Measurements from ENCODE around the gene TMEM11. TPM values are rescaled to one million over a fixed set of nuclear protein-coding genes. Genes with fewer than 3 reads are reported as not detected.

Gene TMEM11
- total RNA-seq, 2 donors from 2014 or later, result 7.0 to 22.4 TPM

DNA sequence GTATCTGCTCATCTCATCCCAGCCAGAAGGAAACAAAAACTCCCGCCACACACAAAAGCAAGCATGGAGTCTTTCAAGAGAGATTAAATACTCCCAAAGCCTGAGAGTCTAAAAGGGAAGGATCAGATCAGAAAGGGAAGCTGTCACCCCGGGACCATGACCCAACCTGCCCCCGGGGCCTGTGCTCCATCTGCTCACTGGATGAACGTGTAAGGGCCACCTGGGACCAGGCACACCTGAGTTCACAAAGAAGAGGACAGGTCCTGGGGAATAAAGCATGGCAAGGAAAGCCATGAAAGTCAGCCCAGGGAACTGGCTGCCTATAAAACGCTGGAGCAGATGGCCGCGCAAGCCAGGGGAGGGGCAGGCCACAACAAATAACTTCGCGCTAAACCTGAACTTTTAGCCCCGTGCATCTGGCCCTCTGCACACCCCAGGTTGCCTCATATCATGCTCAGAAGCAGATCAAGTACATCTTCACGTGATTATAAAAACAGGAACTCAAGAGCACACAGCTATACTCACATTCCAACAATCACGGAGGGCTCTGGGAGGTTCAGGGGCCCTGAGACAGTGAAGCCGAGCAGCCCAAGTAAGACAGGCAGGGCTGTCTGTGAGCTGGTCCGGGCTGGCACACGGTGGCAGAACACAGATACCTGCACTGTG lies 3.4 kb downstream of the TMEM11 start:
- no peak for ATAC-seq
- peaks cover 53% of the 10 kb centered on the region for H3K4me1 ChIP-seq
- no peak overlapping the region for H3K4me3 ChIP-seq
- no peaks in the 10 kb centered on the region for H3K36me3 ChIP-seq (replicated peaks in 1 of 2; ENCODE audit: insufficient read depth in 1 of 2, low read depth in 2 of 2)
- no peaks in the 10 kb centered on the region for H3K27me3 ChIP-seq
- intact Hi-C loops (cut with DNase I), result no loop called here
- H3K9me3 ChIP-seq, result no peaks in the 10 kb centered on the region
- no peak for DNase-seq
- WGBS, 2 donors, result 49 to 56% methylated on average over 11 to 15 of the region's 15 CpGs
- peak overlapping the region in 1 of 4 donors; percentile 2 for H3K27ac ChIP-seq
- TF ChIP-seq POLR2A (IDR thresholded peaks at IDR 0.05) (no peak), CTCF (IDR thresholded peaks at IDR 0.05) (no peak)

DNA sequence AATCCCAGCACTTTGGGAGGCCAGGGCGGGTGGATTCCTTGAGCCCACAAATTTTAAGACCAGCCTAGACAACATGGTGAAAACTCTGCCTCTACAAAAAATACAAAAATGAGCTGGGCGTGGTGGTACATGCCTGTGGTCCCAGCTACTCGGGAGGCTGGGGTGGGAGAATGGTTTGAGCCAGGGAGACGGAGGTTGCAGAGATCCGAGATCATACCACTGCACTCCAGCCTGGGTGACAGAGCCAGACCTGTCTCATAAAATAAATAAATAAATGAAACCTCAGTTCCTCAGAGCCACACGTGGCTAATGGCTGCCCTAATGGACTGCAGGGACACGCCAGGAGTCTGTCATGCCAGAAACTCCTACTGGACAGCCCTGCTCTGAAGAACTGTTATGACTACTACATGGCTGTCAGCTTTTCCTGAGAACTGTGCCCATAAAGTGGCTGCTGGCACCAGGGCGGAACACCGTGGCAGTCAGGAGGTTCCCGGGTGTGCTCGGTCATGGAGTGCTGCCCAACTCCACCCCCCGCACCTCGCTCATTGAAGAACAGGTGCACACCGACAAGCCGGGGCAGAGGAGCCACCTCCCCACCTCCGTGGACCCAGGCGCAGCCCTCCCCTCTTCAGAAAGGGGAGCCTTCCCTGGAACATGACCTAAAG lies 4.3 kb downstream of the TMEM11 start:
- Histone ChIP-seq H3K9me3 (no peaks in the 10 kb centered on the region), H3K27ac (peak overlapping the region in 1 of 4 donors; percentile 4), H3K27me3 (no peaks in the 10 kb centered on the region), H3K36me3 (replicated peaks in 1 of 2; ENCODE audit: insufficient read depth in 1 of 2, low read depth in 2 of 2) (no peaks in the 10 kb centered on the region), H3K4me3 (no peak overlapping the region), H3K4me1 (peaks cover 45% of the 10 kb centered on the region)
- 45 to 64% methylated on average over 12 to 17 of the region's 17 CpGs for WGBS, 2 donors
- DNase-seq (peak; percentile 43 to 72 (median 66)), ATAC-seq (no peak)
- intact Hi-C loops (cut with DNase I), result no loop called here
- TF ChIP-seq CTCF (IDR thresholded peaks at IDR 0.05), result no peak
- no peak for TF ChIP-seq POLR2A (IDR thresholded peaks at IDR 0.05)

- Histone ChIP-seq H3K9me3 (no peaks in the 10 kb centered on the region), H3K4me3 (no peak overlapping the region), H3K27me3 (no peaks in the 10 kb centered on the region), H3K4me1 (peaks cover 45% of the 10 kb centered on the region), H3K36me3 (replicated peaks in 1 of 2; ENCODE audit: insufficient read depth in 1 of 2, low read depth in 2 of 2) (no peaks in the 10 kb centered on the region), H3K27ac (no peak overlapping the region)
- intact Hi-C loops (cut with DNase I), result no loop called here
- DNase-seq (no peak), ATAC-seq (no peak)
- 76 to 80% methylated on average over 5 to 7 of the region's 7 CpGs for WGBS, 2 donors
- TF ChIP-seq CTCF (IDR thresholded peaks at IDR 0.05) (no peak), POLR2A (IDR thresholded peaks at IDR 0.05) (no peak)
These were observed 5.6 kb downstream of the TMEM11 start for GRCh38 chr17:21208352-21208751.

- WGBS, 2 donors, result 86 to 95% methylated on average over 6 to 7 of the region's 9 CpGs
- H3K36me3 ChIP-seq (replicated peaks in 1 of 2; ENCODE audit: insufficient read depth in 1 of 2, low read depth in 2 of 2), result no peaks in the 10 kb centered on the region
- intact Hi-C loops (cut with DNase I), result no loop called here
- H3K9me3 ChIP-seq, result no peaks in the 10 kb centered on the region
- no peak overlapping the region for H3K27ac ChIP-seq
- TF ChIP-seq POLR2A (IDR thresholded peaks at IDR 0.05) (no peak), CTCF (IDR thresholded peaks at IDR 0.05) (no peak)
- no peaks in the 10 kb centered on the region for H3K27me3 ChIP-seq
- peaks cover 22% of the 10 kb centered on the region for H3K4me1 ChIP-seq
- ATAC-seq (no peak), DNase-seq (no peak)
- H3K4me3 ChIP-seq, result no peak overlapping the region
These were observed 9.0 kb downstream of the TMEM11 start for GRCh38 chr17:21204935-21205334.

Measured in body of pancreas (tissue), 4 donors.